ENCODE results near the gene CS. TPM values are rescaled to one million over a fixed set of nuclear protein-coding genes. Genes with fewer than 3 reads are reported as not detected.

Gene CS
- total and polyA plus RNA-seq, 2 of the 4 experiments (the other 2 are of a cell fraction) = 139 to 146 TPM

- CTCF ChIA-PET = interaction anchor here (0.6 to 1.4 kb wide), 2 partner anchors 33 to 45 kb away, joined by 3 to 4 read pairs; partner anchors contain the start of gene RNF41
- in situ Hi-C loops (cut with MboI; ENCODE audit: low sequenced_read_pairs) = no loop called here
- Histone ChIP-seq H3K36me3 (ENCODE audit: control insufficient read depth, insufficient read depth, low read length) (peaks cover 11% of the 10 kb centered on the region), H2BK5ac (ENCODE audit: low read depth, low read length, poor library complexity, severe bottlenecking) (peak within 1 kb of the TSS; percentile 78), H4K5ac (ENCODE audit: low read depth, low read length) (peak within 1 kb of the TSS; percentile 29), H3K27me3 (ENCODE audit: control insufficient read depth, insufficient read depth, low read length) (no peaks in the 10 kb centered on the region), H2AK5ac (ENCODE audit: low read depth, low read length) (peak within 1 kb of the TSS; percentile 62), H2BK120ac (ENCODE audit: low read depth, low read length) (peak within 1 kb of the TSS; percentile 73), H4K91ac (ENCODE audit: insufficient read depth, low read depth, low read length) (peak within 1 kb of the TSS; percentile 92), H3K9me1 (ENCODE audit: insufficient read depth, low read length) (peaks cover 9% of the 10 kb centered on the region; the same call in 1 of the 2 replicates), H3K23ac (ENCODE audit: low read depth, low read length) (peak within 1 kb of the TSS; percentile 86; the same call in 1 of the 2 replicates), H3K9ac (ENCODE audit: low read depth, low read length) (peak within 1 kb of the TSS; percentile 73), H3K4me2 (ENCODE audit: low read depth, low read length) (peak within 1 kb of the TSS; percentile 83), H3K56ac (ENCODE audit: extremely low read depth, insufficient read depth, low read length) (peak within 1 kb of the TSS; percentile 71; the same call in 1 of the 2 replicates), H4K20me1 (ENCODE audit: insufficient read depth, low read length) (no peaks in the 10 kb centered on the region), H3K27ac (ENCODE audit: insufficient read depth, low read length) (peak within 1 kb of the TSS; percentile 78), H2BK15ac (ENCODE audit: low read depth, low read length) (peak within 1 kb of the TSS; percentile 93; the same call in 2 of the 3 replicates), H3K79me1 (ENCODE audit: low read depth in 1 of 2, low read length in 2 of 2) (peaks cover 0 to 21% of the 10 kb centered on the region in 2 experiments; a peak in 2 of 4 replicates), H2AK9ac (replicated peaks; ENCODE audit: low read depth, low read length, poor library complexity) (peak within 1 kb of the TSS; percentile 96), H3K4me3 (ENCODE audit: insufficient read depth, low read depth, low read length) (peak within 1 kb of the TSS; percentile 61), H3K9me3 (ENCODE audit: control insufficient read depth, insufficient read depth, low read length) (no peaks in the 10 kb centered on the region), H2BK20ac (ENCODE audit: low read depth, low read length) (no peak within 1 kb of the TSS; the same call in 1 of the 2 replicates), H3K14ac (replicated peaks; ENCODE audit: low read depth, low read length) (peak within 1 kb of the TSS; percentile 82), H3K4me1 (ENCODE audit: control insufficient read depth, insufficient read depth, low read length) (peaks cover 10% of the 10 kb centered on the region), H4K8ac (ENCODE audit: low read depth in 2 of 2, low read length in 2 of 2) (peak within 1 kb of the TSS; percentile 33 to 83), H3K4ac (ENCODE audit: low read depth, low read length) (peak within 1 kb of the TSS; percentile 77), H3K18ac (ENCODE audit: low read depth, low read length) (no peak within 1 kb of the TSS; the same call in 1 of the 2 replicates), H2AFZ (replicated peaks; ENCODE audit: low read length, poor library complexity) (peak within 1 kb of the TSS; percentile 100)
- intact Hi-C loops (cut with micrococcal nuclease) = loop anchor here (2.0 kb wide), 1 partner anchor 198 kb away; no protein-coding TSS in a partner anchor
- peak; percentile 96 for ATAC-seq (ENCODE audit: low read depth)
- dilution Hi-C loops (cut with HindIII; ENCODE audit: low sequenced_read_pairs, unreplicated experiment) = no loop called here
- WGBS, 2 experiments (ENCODE audit: extremely low coverage in 2 of 2, insufficient read length in 1 of 2) = 1% methylated on average over 14 of the region's 68 CpGs; no CpG with 5 or more reads in 1 of the 2 experiments
- peak; percentile 82 for DNase-seq
- POLR2A ChIA-PET (ENCODE audit: unreplicated experiment) = no interaction called here
- no TSS peak for BruUV-seq (replicated peaks)
- TF ChIP-seq RFX5 (IDR thresholded peaks at IDR 0.05; ENCODE audit: low read depth, low read length) = peak; percentile 70
- 0 out of 2 replicates have a peak, but pooled peaks have one; percentile 14 for TF ChIP-seq SMC3 (IDR thresholded peaks at IDR 0.05; ENCODE audit: low read depth, low read length)
- peak; percentile 59 for TF ChIP-seq CTCF (conservative IDR thresholded peaks at IDR 0.05; ENCODE audit: low read depth, low read length)
- TF ChIP-seq MAFK (IDR thresholded peaks at IDR 0.05; ENCODE audit: low read depth, low read length) = no peak
- TF ChIP-seq POLR2A (IDR thresholded peaks at IDR 0.05; ENCODE audit: low read depth, low read length) = peak; percentile 87
- peak; percentile 60; the same call in 1 of the 2 replicates for TF ChIP-seq MXI1 (IDR thresholded peaks at IDR 0.05; ENCODE audit: borderline replicate concordance, low read depth, low read length)
- TF ChIP-seq BHLHE40 (IDR thresholded peaks at IDR 0.05; ENCODE audit: low read depth, low read length) = no peak
- no peak for TF ChIP-seq CHD1 (IDR thresholded peaks at IDR 0.05; ENCODE audit: low read depth, low read length)
- TF ChIP-seq MAZ (IDR thresholded peaks at IDR 0.05; ENCODE audit: borderline replicate concordance, low read depth, low read length) = no peak
- TF ChIP-seq USF2 (IDR thresholded peaks at IDR 0.05; ENCODE audit: low read depth, low read length) = no peak
- no peak; the same call in 1 of the 2 replicates for TF ChIP-seq RAD21 (IDR thresholded peaks at IDR 0.05; ENCODE audit: low read length)
- TF ChIP-seq FOS (IDR thresholded peaks at IDR 0.05; ENCODE audit: low read depth, low read length) = no peak
- TF ChIP-seq NFE2L2 (IDR thresholded peaks at IDR 0.05; ENCODE audit: low read depth, low read length) = no peak
- TF ChIP-seq CEBPB (IDR thresholded peaks at IDR 0.05; ENCODE audit: low read depth, low read length) = no peak
- no peak for TF ChIP-seq RCOR1 (IDR thresholded peaks at IDR 0.05; ENCODE audit: insufficient replicate concordance, low read length)
These were observed 33.3 kb downstream of the CS start, which contains the start of gene COQ10A for GRCh38 chr12:56266693-56267442. COQ10A (plus strand) TSS chr12:56266942; CDS start chr12:56267119, 177 bp downstream.
